H1 (cell line): Measurements from ENCODE around the gene INPP5A. TPM values are rescaled to one million over a fixed set of nuclear protein-coding genes. Genes with fewer than 3 reads are reported as not detected.

Experiments
- CTCF ChIA-PET: fragments of 300-600 bp; sonication (Branson Sonifier 250); formaldehyde crosslinking; loops from one replicate; lab custom pipeline; 2021; ENCODE audit not compliant: partially characterized antibody; lab: Charles Lee
- POLR2A ChIA-PET: fragments of 300-600 bp; sonication (Branson Sonifier 250); formaldehyde crosslinking; loops from one replicate; lab custom pipeline; 2021; ENCODE audit warnings: inconsistent platforms; ENCODE audit not compliant: partially characterized antibody; lab: Charles Lee
- DNase-seq, 2 experiments: peaks; one replicate each; pipeline versions ENCODE4 v3.0.0 to v3.0.0-alpha.2; 2010 to 2022; ENCODE audit warnings: low spot score in 2 of 2, low read depth in 1 of 2, mixed read lengths in 1 of 2
- FAIRE-seq: peaks from 2 replicates; lab custom pipeline; 2011; peaks lifted over from hg19 to GRCh38; lab: Jason Lieb, UNC
- H2AFZ ChIP-seq: 2 replicates; pipeline ENCODE4 v1.8.1; 2012; ENCODE audit warnings: low read length, inconsistent platforms
- H2AK5ac ChIP-seq: 2 replicates; pipeline ENCODE4 v1.6.1; 2013; ENCODE audit warnings: low read depth, low read length
- H2BK120ac ChIP-seq: replicated peaks from 2 replicates; pipeline ENCODE3; 2013; ENCODE audit warnings: low read depth, low read length, inconsistent platforms
- H2BK12ac ChIP-seq: 2 replicates; pipeline ENCODE4 v1.6.1; 2013; ENCODE audit warnings: low read depth, low read length
- H2BK15ac ChIP-seq: 2 replicates; pipeline ENCODE4 v1.6.1; 2013; ENCODE audit warnings: low read length
- H2BK20ac ChIP-seq: 2 replicates; pipeline ENCODE4 v1.6.1; 2013; ENCODE audit warnings: low read length
- H2BK5ac ChIP-seq: 2 replicates; pipeline ENCODE4 v1.6.1; 2013; ENCODE audit warnings: low read depth, low read length
- H3K14ac ChIP-seq: 2 replicates; pipeline ENCODE4 v1.6.1; 2013; ENCODE audit warnings: inconsistent platforms; ENCODE audit not compliant: insufficient read length
- H3K18ac ChIP-seq: 2 replicates; pipeline ENCODE4 v1.6.1; 2013; ENCODE audit warnings: low read length; ENCODE audit errors: extremely low read depth
- H3K23ac ChIP-seq: 2 replicates; pipeline ENCODE4 v1.6.1; 2013; ENCODE audit warnings: inconsistent platforms; ENCODE audit not compliant: insufficient read length
- H3K23me2 ChIP-seq: 2 replicates; pipeline ENCODE4 v1.6.1; 2013; ENCODE audit warnings: low read depth, low read length
- H3K27ac ChIP-seq: 2 replicates; pipeline ENCODE4 v1.6.1; 2011; ENCODE audit warnings: low read depth, low read length, inconsistent platforms
- H3K27me3 ChIP-seq, 4 experiments: replicated peaks in 1 of 4; 1 replicate in 1 of 4; 2 replicates in 3 of 4; pipeline versions ENCODE4 v1.6.1 to v1.8.1; 2011 to 2013; ENCODE audit warnings: low read length in 3 of 4, mild to moderate bottlenecking in 3 of 4, inconsistent platforms in 2 of 4, mixed read lengths in 2 of 4, moderate library complexity in 1 of 4; ENCODE audit not compliant: control insufficient read depth in 3 of 4, insufficient read depth in 3 of 4; ENCODE audit errors: extremely low read depth in 1 of 4
- H3K36me3 ChIP-seq, 4 experiments: 2 replicates each; pipeline versions ENCODE4 v1.6.1 to v1.8.1; 2011 to 2013; ENCODE audit warnings: mild to moderate bottlenecking in 4 of 4, low read length in 3 of 4, moderate library complexity in 2 of 4, control low read depth in 1 of 4, inconsistent platforms in 1 of 4; ENCODE audit not compliant: insufficient read depth in 4 of 4, control insufficient read depth in 2 of 4
- H3K4ac ChIP-seq: replicated peaks from 2 replicates; pipeline ENCODE3; 2013; ENCODE audit warnings: low read length, low read depth, mixed read lengths, inconsistent platforms; ENCODE audit not compliant: insufficient read length
- H3K4me1 ChIP-seq, 4 experiments: replicated peaks in 1 of 4; 1 replicate in 1 of 4; 2 replicates in 3 of 4; pipeline versions ENCODE4 v1.6.1 to v1.8.1; 2011 to 2013; ENCODE audit warnings: low read length in 3 of 4, inconsistent platforms in 2 of 4, mixed read lengths in 1 of 4; ENCODE audit not compliant: insufficient read depth in 4 of 4, control insufficient read depth in 3 of 4
- H3K4me2 ChIP-seq, 2 experiments: 2 replicates each; pipeline versions ENCODE4 v1.6.1 to v1.8.1; 2011 to 2013; ENCODE audit warnings: low read depth in 2 of 2, low read length in 2 of 2, control low read depth in 1 of 2, inconsistent platforms in 1 of 2, mild to moderate bottlenecking in 1 of 2; ENCODE audit not compliant: insufficient read depth in 1 of 2
- H3K4me3 ChIP-seq, 4 experiments: fragments of 200-600, 300-600 bp in 1 of 4; sonication (generic), shearing (Covaris generic), sonication (Bioruptor Twin) in 1 of 4; 2 replicates each; pipeline versions ENCODE4 v1.5.1 to v1.8.1; 2011 to 2016; ENCODE audit warnings: low read length in 4 of 4, low read depth in 3 of 4, control low read depth in 2 of 4, inconsistent platforms in 2 of 4, mild to moderate bottlenecking in 2 of 4, mixed read lengths in 1 of 4, moderate library complexity in 1 of 4; ENCODE audit not compliant: insufficient read depth in 2 of 4; ENCODE audit errors: extremely low read depth in 1 of 4
- H3K56ac ChIP-seq: replicated peaks from 2 replicates; pipeline ENCODE3; 2013; ENCODE audit warnings: low read depth, mild to moderate bottlenecking, mixed read lengths, low read length, inconsistent platforms; ENCODE audit not compliant: insufficient read length
- H3K79me1 ChIP-seq: 2 replicates; pipeline ENCODE4 v1.6.1; 2013; ENCODE audit warnings: low read depth, low read length, control low read depth
- H3K79me2 ChIP-seq, 2 experiments: 2 replicates each; pipeline versions ENCODE4 v1.6.1 to v1.8.1; 2012 to 2013; ENCODE audit warnings: low read length in 2 of 2, mild to moderate bottlenecking in 2 of 2, inconsistent platforms in 1 of 2; ENCODE audit not compliant: insufficient read depth in 2 of 2, control insufficient read depth in 1 of 2
- H3K9ac ChIP-seq, 4 experiments: replicated peaks in 1 of 4; 1 replicate in 1 of 4; 2 replicates in 3 of 4; pipeline versions ENCODE4 v1.6.1 to v1.8.1; 2011 to 2013; ENCODE audit warnings: low read depth in 3 of 4, low read length in 3 of 4, control low read depth in 2 of 4, mild to moderate bottlenecking in 2 of 4, moderate library complexity in 2 of 4, inconsistent platforms in 1 of 4; ENCODE audit errors: extremely low read depth in 1 of 4
- H3K9me3 ChIP-seq, 2 experiments: 2 replicates each; pipeline versions ENCODE4 v1.6.1 to v1.8.1; 2012 to 2013; ENCODE audit warnings: mild to moderate bottlenecking in 2 of 2, moderate library complexity in 2 of 2, control low read depth in 1 of 2, inconsistent platforms in 1 of 2, low read depth in 1 of 2, low read length in 1 of 2, mixed read lengths in 1 of 2; ENCODE audit not compliant: insufficient read depth in 2 of 2
- H4K20me1 ChIP-seq, 2 experiments: replicated peaks in 1 of 2; 2 replicates each; pipeline versions ENCODE3 to v1.8.1; 2011 to 2013; ENCODE audit warnings: inconsistent platforms in 2 of 2, low read length in 2 of 2, mild to moderate bottlenecking in 1 of 2; ENCODE audit not compliant: insufficient read depth in 2 of 2, control insufficient read depth in 1 of 2
- H4K5ac ChIP-seq: 2 replicates; pipeline ENCODE4 v1.6.1; 2013; ENCODE audit warnings: low read length, low read depth, mixed read lengths, inconsistent platforms; ENCODE audit not compliant: insufficient read length
- H4K8ac ChIP-seq: 2 replicates; pipeline ENCODE4 v1.8.0; 2013; ENCODE audit warnings: mild to moderate bottlenecking, moderate library complexity, low read length, inconsistent platforms; ENCODE audit not compliant: insufficient read depth; ENCODE audit errors: extremely low read depth
- H4K91ac ChIP-seq: replicated peaks from 2 replicates; pipeline ENCODE3; 2013; ENCODE audit warnings: low read length, mixed read lengths, inconsistent platforms; ENCODE audit not compliant: insufficient read length
- POLR2A ChIP-seq, 2 experiments: IDR thresholded peaks; 1 replicate in 1 of 2; 2 replicates in 1 of 2; pipeline ENCODE4 v1.6.1; 2011; ENCODE audit warnings: low read depth in 2 of 2, low read length in 2 of 2, mild to moderate bottlenecking in 2 of 2; ENCODE audit errors: control extremely low read depth in 1 of 2
- WGBS, 2 experiments: shearing (Covaris generic) in 1 of 2; methylation state at CpG; one replicate each; pipeline versions ENCODE4 v1.1.6 to v1.1.7; 2013 to 2015; ENCODE audit warnings: low lambda C conversion rate in 2 of 2, mixed read lengths in 2 of 2, inconsistent platforms in 1 of 2, low coverage in 1 of 2, missing lambda C conversion rate in 1 of 2; ENCODE audit not compliant: insufficient replicate concordance in 2 of 2, insufficient coverage in 1 of 2, insufficient read length in 1 of 2; ENCODE audit errors: extremely low coverage in 1 of 2, missing lambda C conversion rate in 1 of 2; 5-methylcytosine and 5-hydroxymethylcytosine counted together
- polyA plus RNA-seq, 7 experiments: library from polyadenylated mRNA; depleted of rRNA in 3 of 7; stranded (reverse) in 5 of 7; unstranded in 2 of 7; fragments of >200 nt in 5 of 7; fragments of 200-250 nt in 2 of 7; gene quantifications; 1 replicate in 5 of 7; 2 replicates in 1 of 7; 4 replicates in 1 of 7; pipeline versions ENCODE4 v1.2.1 to v1.2.3, GENCODE V29; 2011 to 2013; ENCODE audit warnings: missing spikeins in 2 of 7, mixed read lengths in 2 of 7
- total RNA-seq: library from RNA; stranded (reverse); fragmentation: NEBNext Ultra II Directional; extraction: Animal tissue kit (Norgen Biotek cat#: 25700); gene quantifications from 2 replicates; pipeline ENCODE4 v1.2.1, GENCODE V29; 2021

Gene INPP5A
- total and polyA plus RNA-seq, 2 of the 8 experiments (the other 6 are each of a cell fraction or from before 2014, with no cell fraction given) = 19.7 to 27.5 TPM

DNA sequence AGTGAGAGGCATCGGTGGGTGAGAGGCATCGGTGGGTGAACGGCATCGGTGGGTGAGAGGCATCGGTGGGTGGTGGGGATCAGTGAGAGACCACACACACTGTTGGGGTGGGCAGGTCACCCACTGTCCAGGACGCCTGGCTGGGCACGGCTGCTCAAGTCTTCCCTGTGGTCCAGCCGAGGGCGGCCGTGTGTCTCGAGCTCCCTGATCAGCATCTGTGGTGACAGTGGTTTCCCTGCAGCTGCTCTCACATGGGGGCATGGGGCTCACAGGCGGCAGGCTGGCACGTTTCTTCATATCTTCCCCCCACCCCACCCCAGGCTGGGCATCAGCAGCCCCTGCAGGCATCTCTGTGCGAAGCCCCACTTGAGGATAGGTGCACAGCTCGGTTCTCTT, 170.2 kb downstream of the INPP5A start:
- no peak overlapping the region for H3K4me2 ChIP-seq
- no peak overlapping the region for H3K9ac ChIP-seq
- H4K8ac ChIP-seq = no peak overlapping the region
- no peaks in the 10 kb centered on the region; a peak in 1 of 7 replicates for H3K4me1 ChIP-seq
- ChIA-PET POLR2A (interaction anchor here (0.6 kb wide), 1 partner anchor 15 kb away, joined by 4 read pairs; no protein-coding TSS in a partner anchor), CTCF (interaction anchor here (0.5 to 1.0 kb wide), 2 partner anchors 10 to 312 kb away, joined by 3 to 5 read pairs; no protein-coding TSS in a partner anchor)
- no peak overlapping the region for H3K23ac ChIP-seq
- H2BK20ac ChIP-seq = no peak overlapping the region
- H3K27ac ChIP-seq = no peak overlapping the region
- no peak overlapping the region for H3K14ac ChIP-seq
- H3K18ac ChIP-seq = no peak overlapping the region
- DNase-seq (no peak), FAIRE-seq (no peak)
- no peak overlapping the region for H3K4me3 ChIP-seq
- no peaks in the 10 kb centered on the region for H3K27me3 ChIP-seq
- peaks cover 4% of the 10 kb centered on the region for H3K79me1 ChIP-seq
- WGBS, 2 experiments = 97% methylated on average over 11 of the region's 15 CpGs; no CpG with 5 or more reads in 1 of the 2 experiments
- no peaks in the 10 kb centered on the region for H3K36me3 ChIP-seq
- peaks cover 8% of the 10 kb centered on the region for H3K23me2 ChIP-seq
- no peak overlapping the region for H2BK12ac ChIP-seq
- H4K20me1 ChIP-seq = peaks cover 0 to 6% of the 10 kb centered on the region in 2 experiments
- H2BK120ac ChIP-seq = no peak overlapping the region
- H3K79me2 ChIP-seq = no peaks in the 10 kb centered on the region
- H4K91ac ChIP-seq = no peak overlapping the region
- no peak overlapping the region for H3K4ac ChIP-seq
- no peak overlapping the region for H2AFZ ChIP-seq
- H3K9me3 ChIP-seq = peaks cover 7 to 21% of the 10 kb centered on the region in 2 experiments
- no peak overlapping the region for H4K5ac ChIP-seq
- H2BK5ac ChIP-seq = no peak overlapping the region
- no peak overlapping the region for H2AK5ac ChIP-seq
- no peak overlapping the region for H2BK15ac ChIP-seq
- no peak overlapping the region for H3K56ac ChIP-seq
- TF ChIP-seq POLR2A (IDR thresholded peaks at IDR 0.05; ENCODE audit: control extremely low read depth in 1 of 2, low read depth in 2 of 2, low read length in 2 of 2) = no peak
